Amygdala (tissue), 56 donors: Measurements from ENCODE around the gene CCDC177.

ENCODE experiments used
- DNase-seq, 56 donors: peaks; one replicate each; lab custom pipeline; 2025; lab: John Stamatoyannopoulos, UW

The CCDC177 gene

DNA sequence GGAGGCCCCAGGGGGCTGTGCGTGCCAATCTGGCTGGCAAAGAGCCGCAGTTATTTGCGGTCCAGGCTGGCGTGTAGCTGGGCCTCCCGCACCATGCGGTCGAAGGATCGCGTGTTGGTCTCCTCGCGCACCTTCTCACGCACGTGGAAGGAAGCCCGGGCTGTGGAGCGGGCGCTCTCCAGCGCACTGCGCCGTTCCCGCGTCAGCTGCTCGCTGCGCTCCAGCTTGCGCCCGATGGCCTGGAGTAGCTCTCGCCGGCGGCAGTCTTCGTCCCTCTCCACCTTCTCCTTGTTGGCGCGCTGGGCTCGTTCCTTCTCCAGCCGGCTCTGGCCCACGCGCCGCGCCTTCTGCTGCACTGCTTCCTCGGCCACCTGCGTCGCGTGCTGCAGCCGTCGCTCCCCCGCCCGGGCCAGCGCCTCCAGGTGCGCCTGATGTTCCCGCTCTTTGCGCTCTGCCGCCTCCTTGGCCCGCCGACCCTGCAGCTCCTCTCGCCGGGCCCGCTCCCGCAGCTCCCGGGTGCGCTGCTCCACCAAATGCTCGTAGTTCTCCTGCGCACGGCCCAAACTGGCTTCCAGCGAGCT, 3.1 kb downstream of the CCDC177 start:
- no peak for DNase-seq

DNA sequence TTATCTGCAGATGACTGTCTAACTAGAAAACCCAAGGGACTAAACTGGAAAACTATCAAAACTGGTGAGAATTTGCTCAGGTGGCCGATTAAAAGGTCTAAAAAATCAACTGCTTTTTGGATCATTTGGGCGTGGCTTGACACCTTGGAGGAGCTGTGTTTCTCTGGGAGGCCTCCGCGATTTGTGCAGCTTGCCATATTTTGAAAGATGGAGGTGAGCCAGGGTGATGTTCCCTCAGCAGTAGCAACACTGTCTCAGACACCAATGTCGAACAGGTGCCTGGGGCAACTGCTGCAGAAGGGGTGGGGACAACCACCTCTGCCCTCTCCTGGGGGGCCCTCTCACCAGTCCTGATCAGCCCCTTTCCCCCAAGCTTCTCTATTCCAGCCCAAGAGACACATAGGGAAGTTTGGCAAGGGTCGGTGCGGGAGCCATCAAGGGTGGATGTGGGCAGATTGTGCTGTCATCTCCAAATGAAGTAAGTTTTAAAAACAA, 3.8 kb downstream of the CCDC177 start:
- DNase-seq, result no peak

DNA sequence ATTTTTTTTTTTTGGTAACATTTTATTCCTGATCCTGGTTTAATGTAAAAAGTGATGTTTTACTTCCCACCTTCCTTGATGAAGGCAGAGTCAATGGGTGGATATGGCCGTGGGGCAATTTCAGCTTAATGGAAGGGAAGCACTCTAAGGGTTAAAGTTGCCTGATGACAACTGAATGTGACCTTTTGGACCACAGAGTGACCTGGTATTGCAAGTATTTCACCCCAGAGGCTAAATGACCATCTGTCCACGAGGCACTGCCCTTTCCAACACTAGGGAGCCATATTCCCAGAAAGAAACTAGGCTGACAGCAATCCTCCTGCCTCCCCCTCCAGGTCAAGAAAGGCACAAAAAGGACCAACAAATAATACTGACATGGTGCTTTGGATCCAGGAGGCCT, 4.8 kb downstream of the CCDC177 start:
- DNase-seq, result no peak

DNA sequence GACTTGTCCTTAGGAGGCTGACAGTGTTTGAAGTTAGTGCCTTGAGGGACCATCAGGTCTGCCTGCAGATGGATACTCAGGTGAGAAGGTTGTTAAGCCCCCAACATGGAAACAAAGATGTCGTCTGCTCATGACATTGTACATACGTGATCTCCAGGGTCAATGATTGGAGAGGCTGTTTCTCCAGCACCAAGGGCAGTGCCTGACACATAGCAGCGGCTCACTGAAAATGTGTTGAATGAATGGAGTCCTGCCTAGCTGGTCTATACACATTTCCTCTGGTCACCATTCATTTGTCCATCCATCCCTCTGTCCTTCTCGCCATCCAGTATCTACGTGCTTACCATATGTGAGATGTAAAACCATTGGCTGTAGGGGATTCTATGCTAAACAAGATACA, 7.1 kb downstream of the CCDC177 start:
- no peak for DNase-seq

DNA sequence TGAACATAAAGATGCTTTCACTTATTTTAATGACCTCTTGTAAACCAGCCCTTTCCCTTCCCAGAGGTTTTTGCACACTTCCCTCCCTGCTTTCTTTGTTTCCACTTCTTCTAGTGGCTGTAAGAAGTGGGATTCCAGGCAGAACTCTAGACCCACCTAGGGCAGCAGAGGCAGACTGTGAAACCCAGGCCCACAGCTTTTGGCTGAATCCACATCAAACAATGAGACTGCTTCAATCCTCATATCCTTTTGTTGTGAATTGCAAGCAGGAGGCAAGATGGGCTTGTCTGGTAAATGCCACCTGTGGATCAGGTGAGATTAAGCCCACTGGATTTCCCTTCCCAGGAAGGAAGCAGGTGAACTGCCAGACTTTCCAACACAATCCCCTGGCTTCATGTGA, 12.8 kb downstream of the CCDC177 start:
- DNase-seq, result no peak

- no peak for DNase-seq
Measured at GRCh38 chr14:69560826-69561225, 13.8 kb downstream of the CCDC177 start.

GRCh38 chr14:69559581-69560011, 15.1 kb downstream of the CCDC177 start:
- DNase-seq, result peak in 47 of 56 donors; percentile 15 to 84 (median 57)

GRCh38 chr14:69558774-69559173, 15.9 kb downstream of the CCDC177 start:
- no peak for DNase-seq

GRCh38 chr14:69554500-69554899, 20.2 kb downstream of the CCDC177 start:
- DNase-seq, result peak in 17 of 56 donors; percentile 3 to 56 (median 16)

GRCh38 chr14:69553252-69553651, 21.4 kb downstream of the CCDC177 start:
- no peak for DNase-seq

GRCh38 chr14:69551511-69551910, 23.2 kb downstream of the CCDC177 start:
- no peak for DNase-seq

GRCh38 chr14:69548566-69548965, 26.1 kb downstream of the CCDC177 start:
- peak in 10 of 56 donors; percentile 1 to 22 (median 6) for DNase-seq

- peak in 31 of 56 donors; percentile 6 to 64 (median 29) for DNase-seq
Measured at GRCh38 chr14:69547701-69548348, 26.8 kb downstream of the CCDC177 start.

DNA sequence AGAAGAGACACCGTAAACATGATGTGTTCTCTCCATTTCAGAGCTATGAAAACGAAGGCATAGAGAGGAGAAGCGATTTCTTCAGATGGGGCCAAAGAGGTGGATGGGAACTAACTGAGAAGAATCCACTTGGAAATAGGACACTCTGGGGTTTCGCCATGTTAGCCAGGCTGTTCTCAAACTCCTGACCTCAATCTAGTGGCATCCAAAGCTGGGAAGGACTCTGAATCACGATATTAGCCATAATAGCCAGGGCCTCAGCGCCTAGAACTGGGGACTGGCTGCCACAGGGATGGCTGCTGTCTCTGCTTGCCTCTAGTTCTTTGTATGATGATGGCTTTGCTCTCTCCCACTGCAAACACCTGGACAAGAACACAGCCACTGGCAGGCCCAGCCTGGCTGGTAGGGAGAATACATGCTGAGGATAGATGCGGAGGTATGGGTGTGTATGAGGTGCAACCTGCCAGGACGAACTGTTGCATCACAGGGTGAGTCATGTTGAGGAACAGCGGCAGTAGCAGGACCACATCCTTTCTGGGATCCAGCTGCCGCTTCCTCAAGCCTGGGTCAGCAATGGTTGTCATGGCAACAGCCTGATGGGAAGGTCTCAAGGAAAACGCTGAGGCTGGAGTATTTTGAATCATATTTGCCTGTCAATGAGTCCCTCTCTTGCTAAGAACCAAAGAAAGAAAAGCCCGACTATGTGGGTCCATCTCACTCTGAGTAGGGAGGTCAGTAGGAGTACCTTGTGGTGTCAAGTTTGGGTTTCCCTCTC, 31.1 kb downstream of the CCDC177 start:
- peak in 16 of 56 donors; percentile 2 to 38 (median 11) for DNase-seq

DNA sequence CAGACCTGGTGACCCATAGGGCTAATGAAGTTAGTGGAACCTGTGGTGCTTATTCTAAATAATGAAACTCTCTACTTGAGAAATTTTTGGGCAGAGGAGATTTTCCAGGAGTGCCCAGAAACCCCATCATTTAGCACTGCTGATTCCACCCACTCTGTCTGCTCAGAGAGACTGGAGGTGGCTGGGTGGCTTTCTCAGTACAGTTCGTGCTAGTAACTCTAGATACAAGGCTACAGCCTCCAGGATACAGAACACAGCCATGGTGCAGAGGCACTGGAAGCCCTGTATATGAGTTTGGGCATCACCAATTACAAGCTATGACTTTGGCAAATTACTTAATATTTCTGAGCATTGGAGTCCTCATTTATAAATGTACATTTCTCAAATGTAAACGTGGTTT, 32.4 kb downstream of the CCDC177 start:
- peak in 6 of 56 donors; percentile 4 to 21 (median 6) for DNase-seq

GRCh38 chr14:69540654-69541335, 33.9 kb downstream of the CCDC177 start:
- DNase-seq, result no peak

DNA sequence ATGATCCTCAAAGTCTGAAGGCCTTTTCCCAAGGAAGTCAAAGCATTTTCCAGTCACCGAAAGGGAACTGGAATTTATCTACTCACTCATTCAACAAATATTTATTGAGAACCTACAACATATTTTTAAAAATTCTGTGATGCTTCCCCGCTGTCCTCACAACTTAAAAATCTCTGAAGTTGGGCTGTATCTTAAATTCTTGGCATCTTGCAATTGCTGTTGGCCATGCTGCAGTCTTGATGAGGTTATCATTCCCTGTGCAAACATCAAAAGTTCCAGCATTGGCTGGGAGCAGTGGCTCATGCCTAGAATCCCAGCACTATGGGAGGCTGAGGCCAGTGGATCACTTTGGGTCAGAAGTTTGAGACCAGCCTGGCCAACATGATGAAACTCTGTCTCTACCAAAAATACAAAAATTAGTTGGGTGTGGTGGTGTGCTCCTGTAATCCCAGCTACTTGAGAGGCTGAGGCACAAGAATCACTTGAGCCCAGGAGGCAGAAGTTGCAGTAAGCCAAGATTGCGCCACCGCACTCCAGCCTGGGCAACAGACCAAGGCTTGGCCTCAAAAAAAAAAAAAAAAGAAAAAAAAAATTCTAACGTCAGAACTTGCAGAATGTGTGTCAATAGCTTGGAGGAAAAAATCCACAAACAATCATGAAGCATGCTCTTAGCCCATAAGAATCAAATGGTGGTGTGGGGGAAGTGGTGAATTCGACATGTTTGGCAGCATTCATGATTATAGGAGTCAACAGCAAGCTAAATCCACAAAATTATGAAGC, 34.9 kb downstream of the CCDC177 start:
- DNase-seq, result no peak

DNA sequence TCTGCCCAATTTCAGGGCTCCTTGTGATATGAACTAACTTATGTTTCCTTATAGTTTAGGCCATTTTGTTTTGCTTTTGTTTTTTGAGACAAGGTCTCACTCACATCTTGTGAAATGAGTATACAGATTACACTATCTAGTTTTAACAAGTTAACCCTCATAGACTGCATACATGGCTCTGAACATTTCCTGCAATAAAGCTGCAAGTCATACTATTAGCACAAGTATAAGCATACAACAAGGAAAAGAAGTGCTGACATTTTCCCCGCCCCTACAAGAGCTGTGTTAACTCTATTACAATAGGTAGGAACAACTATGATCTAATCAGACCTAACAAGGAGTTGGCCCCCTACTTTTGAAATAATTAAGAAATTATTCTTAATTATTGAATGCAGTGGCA, 35.9 kb downstream of the CCDC177 start:
- no peak for DNase-seq

DNA sequence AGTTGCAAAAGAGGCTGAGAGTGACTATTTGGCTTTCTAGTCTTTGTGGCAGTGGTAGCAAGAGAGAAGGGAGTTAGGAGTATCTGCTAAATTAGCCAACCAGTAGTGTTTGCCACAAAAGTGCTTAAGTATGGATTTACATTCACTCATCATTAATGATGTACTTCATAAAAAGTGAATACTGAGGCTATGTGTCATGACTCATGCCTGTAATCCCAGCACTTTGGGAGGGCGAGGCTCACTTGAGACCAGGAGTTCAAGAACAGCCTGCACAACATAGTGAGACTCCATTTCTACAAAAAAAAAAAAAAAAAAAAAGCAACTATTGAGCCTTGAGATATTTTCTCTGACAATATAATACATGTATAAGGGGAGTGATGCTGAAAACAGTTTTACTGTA, 36.8 kb downstream of the CCDC177 start:
- DNase-seq, result no peak

GRCh38 chr14:69536971-69537370, 37.7 kb downstream of the CCDC177 start:
- no peak for DNase-seq
